ENCODE measurements around the gene ELMO1. TPM values are rescaled to one million over a fixed set of nuclear protein-coding genes. Genes with fewer than 3 reads are reported as not detected.
A peak's percentile ranks its signal among the peaks of the same experiment; 100 is the strongest.

Gene ELMO1
- total and polyA plus RNA-seq, 10 of the 15 experiments (the other 5 are each of a cell fraction or from before 2014, with no cell fraction given) = 22.6 to 85.9 (median 56.6) TPM

- TF ChIP-seq CEBPB (IDR thresholded peaks at IDR 0.05; ENCODE audit: borderline replicate concordance in 1 of 2, low read depth in 2 of 2, low read length in 2 of 2) (no peak), KLF5 (IDR thresholded peaks at IDR 0.05; ENCODE audit: partially characterized antibody) (no peak), POU2F2 (IDR thresholded peaks at IDR 0.05; ENCODE audit: borderline replicate concordance, low read depth, low read length) (0 out of 3 replicates have a peak, but pooled peaks have one; percentile 8), SIN3A (IDR thresholded peaks at IDR 0.05; ENCODE audit: low read depth, low read length) (no peak), RAD51 (IDR thresholded peaks at IDR 0.05) (no peak), CTCF (IDR thresholded peaks at IDR 0.05 in 2 of 3, conservative IDR thresholded peaks at IDR 0.05 in 1 of 3; ENCODE audit: control insufficient read depth in 2 of 3, extremely low read depth in 1 of 3, insufficient read depth in 1 of 3, low read depth in 3 of 3, low read length in 3 of 3) (peak; percentile 94 to 98 (median 97)), MYC (IDR thresholded peaks at IDR 0.05; ENCODE audit: insufficient read depth, insufficient read length, insufficient replicate concordance, low read length, severe bottlenecking) (no peak), NKRF (conservative IDR thresholded peaks at IDR 0.05) (no peak), FOXK2 (IDR thresholded peaks at IDR 0.05) (no peak), TARDBP (IDR thresholded peaks at IDR 0.05; ENCODE audit: borderline replicate concordance) (no peak), JUND (IDR thresholded peaks at IDR 0.05; ENCODE audit: low read depth, low read length) (no peak), PAX8 (IDR thresholded peaks at IDR 0.05) (no peak), RUNX3 (IDR thresholded peaks at IDR 0.05; ENCODE audit: low read length) (no peak; the same call in 1 of the 2 replicates), MTA3 (IDR thresholded peaks at IDR 0.05; ENCODE audit: borderline replicate concordance, low read length) (no peak), MEF2A (IDR thresholded peaks at IDR 0.05; ENCODE audit: insufficient read depth, low read depth, low read length) (no peak), NFYB (IDR thresholded peaks at IDR 0.05; ENCODE audit: insufficient read depth, low read depth, low read length) (peak; percentile 98), GABPA (IDR thresholded peaks at IDR 0.05; ENCODE audit: low read depth) (no peak), ZNF687 (IDR thresholded peaks at IDR 0.05) (no peak), BACH1 (IDR thresholded peaks at IDR 0.05; ENCODE audit: borderline replicate concordance) (no peak), NR2F1 (conservative IDR thresholded peaks at IDR 0.05) (no peak)
These were observed 95.4 kb downstream of the ELMO1 start (continued) for GRCh38 chr7:37352974-37353948.

Measured in GM12878 (cell line).